ENCODE data around the gene PCDHGA4. TPM values are rescaled to one million over a fixed set of nuclear protein-coding genes. Genes with fewer than 3 reads are reported as not detected.
A peak's percentile ranks its signal among the peaks of the same experiment; 100 is the strongest.

Gene PCDHGA4
- total and polyA plus RNA-seq, 2 of the 13 experiments (the other 11 are each of a cell fraction or from before 2014, with no cell fraction given), result 0.49 to 0.58 TPM

GRCh38 chr5:141320225-141321169, 34.3 kb upstream of the PCDHGA4 start, which contains the start of gene TAF7 (continued):
- TF ChIP-seq ZNF704 (CRISPR knock-in tag; IDR thresholded peaks at IDR 0.05; ENCODE audit: borderline replicate concordance) (peak; percentile 82; the same call in 1 of the 2 replicates), HMG20A (CRISPR knock-in tag; IDR thresholded peaks at IDR 0.05; ENCODE audit: borderline replicate concordance) (no peak), POLR2AphosphoS5 (IDR thresholded peaks at IDR 0.05; ENCODE audit: low read depth, low read length) (peak; percentile 92), PBX2 (CRISPR knock-in tag; IDR thresholded peaks at IDR 0.05) (peak; percentile 97), ZNF749 (CRISPR knock-in tag; IDR thresholded peaks at IDR 0.05; ENCODE audit: borderline replicate concordance) (0 out of 2 replicates have a peak, but pooled peaks have one; percentile 50), ZNF343 (CRISPR knock-in tag; IDR thresholded peaks at IDR 0.05) (peak; percentile 71; the same call in 1 of the 2 replicates), MAZ (IDR thresholded peaks at IDR 0.05; ENCODE audit: borderline replicate concordance, low read depth, low read length) (peak; percentile 72), MAZ (CRISPR knock-in tag; IDR thresholded peaks at IDR 0.05; ENCODE audit: low read depth) (peak; percentile 81), TRIM24 (CRISPR knock-in tag; IDR thresholded peaks at IDR 0.05) (no peak), ZFP36L1 (CRISPR knock-in tag; IDR thresholded peaks at IDR 0.05) (peak; percentile 76), SPEN (CRISPR knock-in tag; IDR thresholded peaks at IDR 0.05; ENCODE audit: low read depth) (peak; percentile 91), ZNF136 (CRISPR knock-in tag; IDR thresholded peaks at IDR 0.05; ENCODE audit: low read depth) (peak; percentile 49; the same call in 1 of the 2 replicates), HCFC1 (IDR thresholded peaks at IDR 0.05; ENCODE audit: low read depth, low read length) (no peak; the same call in 1 of the 2 replicates), ZNF644 (CRISPR knock-in tag; IDR thresholded peaks at IDR 0.05; ENCODE audit: low read depth) (0 out of 2 replicates have a peak, but pooled peaks have one; percentile 59), ZBTB33 (CRISPR knock-in tag; IDR thresholded peaks at IDR 0.05) (no peak), ZEB1 (IDR thresholded peaks at IDR 0.05; ENCODE audit: insufficient replicate concordance, low read depth) (no peak), RFX1 (IDR thresholded peaks at IDR 0.05) (no peak), ZNF552 (CRISPR knock-in tag; IDR thresholded peaks at IDR 0.05; ENCODE audit: borderline replicate concordance) (0 out of 2 replicates have a peak, but pooled peaks have one; percentile 34), ZNF546 (CRISPR knock-in tag; conservative IDR thresholded peaks at IDR 0.05) (no peak), ATF7-NPFF (CRISPR knock-in tag; IDR thresholded peaks at IDR 0.05; ENCODE audit: low read depth) (peak; percentile 46; the same call in 1 of the 2 replicates), HNRNPK (IDR thresholded peaks at IDR 0.05; ENCODE audit: low read depth, low read length, poor library complexity, severe bottlenecking) (no peak), KLF15 (CRISPR knock-in tag; IDR thresholded peaks at IDR 0.05; ENCODE audit: borderline replicate concordance) (no peak; the same call in 1 of the 2 replicates), ETV6 (CRISPR knock-in tag; conservative IDR thresholded peaks at IDR 0.05) (no peak), SIX4 (CRISPR knock-in tag; IDR thresholded peaks at IDR 0.05) (no peak), ZNF850 (CRISPR knock-in tag; conservative IDR thresholded peaks at IDR 0.05) (peak; percentile 90), NFYC (CRISPR knock-in tag; IDR thresholded peaks at IDR 0.05) (no peak), ATRX (CRISPR knock-in tag; IDR thresholded peaks at IDR 0.05; ENCODE audit: borderline replicate concordance) (no peak)

Data from HepG2 (cell line).